HL-60 (cell line): Measurements from ENCODE around the gene DACT3.

ENCODE experiments used
- DNase-seq, 2 experiments: peaks; one replicate each; pipeline ENCODE4 v3.0.0-alpha.2; 2010 to 2020; ENCODE audit warnings: low read depth in 1 of 2, low spot score in 1 of 2
- H3K27ac ChIP-seq: fragments of 250-450 bp; sonication (Bioruptor Pico); replicated peaks from 2 replicates; pipeline ENCODE4 v1.5.1; 2020; ENCODE audit warnings: mild to moderate bottlenecking, moderate library complexity
- H3K27me3 ChIP-seq: fragments of 250-450 bp; sonication (Bioruptor Pico); 2 replicates; pipeline ENCODE4 v1.5.1; 2021; ENCODE audit warnings: mild to moderate bottlenecking, moderate library complexity; ENCODE audit not compliant: insufficient read depth, poor library complexity, severe bottlenecking
- H3K4me3 ChIP-seq: replicated peaks from 2 replicates; pipeline ENCODE4 v1.5.1; 2011; ENCODE audit warnings: mild to moderate bottlenecking, control low read depth, low read length; ENCODE audit not compliant: insufficient read depth
- CTCF ChIP-seq: IDR thresholded peaks from one replicate; pipeline ENCODE4 v1.5.1; 2011; ENCODE audit warnings: low read length, control low read depth, inconsistent platforms; ENCODE audit not compliant: insufficient read depth
- GABPA ChIP-seq: IDR thresholded peaks from 2 replicates; pipeline ENCODE4 v1.6.1; 2012; ENCODE audit warnings: low read depth
- POLR2AphosphoS5 ChIP-seq: IDR thresholded peaks from 2 replicates; pipeline ENCODE4 v1.6.1; 2012; ENCODE audit warnings: low read depth
- SPI1 ChIP-seq: IDR thresholded peaks from 2 replicates; pipeline ENCODE4 v1.6.1; 2012; ENCODE audit warnings: low read depth, mild to moderate bottlenecking, borderline replicate concordance
- TF ChIP-seq, protein P1 (sequence below): IDR thresholded peaks from 2 replicates; pipeline ENCODE4 v1.6.1; 2012; ENCODE audit warnings: low read depth; ENCODE audit not compliant: insufficient replicate concordance

The DACT3 gene

DNA sequence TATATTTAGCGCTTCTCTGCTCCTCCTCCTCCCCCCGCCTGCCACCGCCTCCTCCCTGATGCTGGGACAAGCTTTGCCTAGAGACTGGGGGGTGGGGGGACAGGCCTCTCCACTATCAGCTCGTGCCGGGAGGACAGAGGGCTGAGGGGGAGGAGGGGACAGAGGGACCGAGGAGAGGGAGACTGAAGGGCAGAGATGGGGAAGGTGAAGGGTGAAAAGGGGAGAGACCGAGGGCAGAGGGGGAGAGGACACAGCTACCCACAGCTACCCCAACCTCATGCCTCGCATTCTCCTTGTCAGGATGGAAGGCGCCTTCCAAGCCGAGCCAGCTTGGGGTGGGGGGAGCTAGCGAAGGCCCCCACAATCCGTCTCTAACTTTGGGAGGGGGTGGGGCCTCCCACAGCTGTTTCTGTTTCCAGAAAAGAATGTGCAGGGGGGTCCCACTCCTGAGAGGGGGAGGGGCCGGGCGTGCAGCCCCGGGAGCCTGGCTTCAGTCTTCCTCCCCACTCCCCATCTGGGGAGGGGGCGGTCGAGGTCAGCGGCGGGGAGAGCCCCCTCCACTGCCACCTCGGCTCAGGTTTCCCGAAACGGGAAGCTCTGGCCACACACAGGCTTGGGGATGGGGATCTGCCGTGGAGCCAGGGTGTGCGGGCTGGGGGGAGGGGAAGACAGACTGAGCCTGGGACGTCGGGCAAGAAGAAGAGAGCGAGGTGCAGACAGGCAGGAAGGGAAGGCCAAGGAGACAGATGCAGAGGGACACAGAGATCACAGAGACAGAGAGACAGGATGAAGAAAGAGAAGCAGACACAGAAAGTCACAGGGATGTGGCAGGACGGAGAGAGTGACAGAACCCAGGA, 1.6 kb downstream of the DACT3 start:
- Histone ChIP-seq H3K27ac (no peak overlapping the region), H3K27me3 (peaks cover 19% of the 10 kb centered on the region), H3K4me3 (no peak overlapping the region)
- TF ChIP-seq GABPA (no peak), POLR2AphosphoS5 (no peak), CTCF (no peak), SPI1 (no peak)
- TF ChIP-seq, protein P1, sequence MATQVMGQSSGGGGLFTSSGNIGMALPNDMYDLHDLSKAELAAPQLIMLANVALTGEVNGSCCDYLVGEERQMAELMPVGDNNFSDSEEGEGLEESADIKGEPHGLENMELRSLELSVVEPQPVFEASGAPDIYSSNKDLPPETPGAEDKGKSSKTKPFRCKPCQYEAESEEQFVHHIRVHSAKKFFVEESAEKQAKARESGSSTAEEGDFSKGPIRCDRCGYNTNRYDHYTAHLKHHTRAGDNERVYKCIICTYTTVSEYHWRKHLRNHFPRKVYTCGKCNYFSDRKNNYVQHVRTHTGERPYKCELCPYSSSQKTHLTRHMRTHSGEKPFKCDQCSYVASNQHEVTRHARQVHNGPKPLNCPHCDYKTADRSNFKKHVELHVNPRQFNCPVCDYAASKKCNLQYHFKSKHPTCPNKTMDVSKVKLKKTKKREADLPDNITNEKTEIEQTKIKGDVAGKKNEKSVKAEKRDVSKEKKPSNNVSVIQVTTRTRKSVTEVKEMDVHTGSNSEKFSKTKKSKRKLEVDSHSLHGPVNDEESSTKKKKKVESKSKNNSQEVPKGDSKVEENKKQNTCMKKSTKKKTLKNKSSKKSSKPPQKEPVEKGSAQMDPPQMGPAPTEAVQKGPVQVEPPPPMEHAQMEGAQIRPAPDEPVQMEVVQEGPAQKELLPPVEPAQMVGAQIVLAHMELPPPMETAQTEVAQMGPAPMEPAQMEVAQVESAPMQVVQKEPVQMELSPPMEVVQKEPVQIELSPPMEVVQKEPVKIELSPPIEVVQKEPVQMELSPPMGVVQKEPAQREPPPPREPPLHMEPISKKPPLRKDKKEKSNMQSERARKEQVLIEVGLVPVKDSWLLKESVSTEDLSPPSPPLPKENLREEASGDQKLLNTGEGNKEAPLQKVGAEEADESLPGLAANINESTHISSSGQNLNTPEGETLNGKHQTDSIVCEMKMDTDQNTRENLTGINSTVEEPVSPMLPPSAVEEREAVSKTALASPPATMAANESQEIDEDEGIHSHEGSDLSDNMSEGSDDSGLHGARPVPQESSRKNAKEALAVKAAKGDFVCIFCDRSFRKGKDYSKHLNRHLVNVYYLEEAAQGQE, result no peak
- DNase-seq, result peak in 1 of 2 experiments; percentile 40

GRCh38 chr19:46656541-46656940, 4.4 kb downstream of the DACT3 start:
- no peak for DNase-seq
- TF ChIP-seq GABPA, result no peak
- TF ChIP-seq POLR2AphosphoS5, result no peak
- TF ChIP-seq SPI1, result no peak
- TF ChIP-seq, protein P1, result no peak
- no peak for TF ChIP-seq CTCF
- peaks cover 19% of the 10 kb centered on the region for H3K27me3 ChIP-seq
- no peak overlapping the region for H3K4me3 ChIP-seq
- no peak overlapping the region for H3K27ac ChIP-seq

DNA sequence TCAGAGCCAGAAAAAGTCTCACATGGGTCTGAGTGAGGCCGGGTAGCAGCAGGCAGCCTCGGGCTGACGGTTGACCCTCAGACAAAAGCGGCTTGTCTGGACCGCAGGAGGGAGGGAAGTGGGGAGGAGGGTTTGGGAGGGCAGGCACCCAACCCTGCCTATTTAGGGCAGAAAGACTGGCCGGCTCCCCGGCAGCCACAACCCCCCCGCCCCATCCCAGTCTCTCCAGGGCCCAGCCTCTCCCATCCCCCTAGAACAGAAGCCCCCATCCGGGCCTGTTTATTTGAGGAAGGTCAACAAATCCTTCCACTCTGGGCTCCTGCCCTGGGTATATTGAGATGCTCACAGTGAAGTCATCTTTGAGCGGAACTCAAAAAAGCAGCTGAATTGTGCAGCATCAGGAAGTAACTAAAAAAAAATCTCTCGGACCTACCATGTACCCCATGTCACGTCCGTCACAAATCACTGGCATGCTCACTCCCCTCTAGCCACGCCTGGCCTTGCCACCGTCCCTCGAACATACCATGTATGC, 6.3 kb downstream of the DACT3 start:
- no peak for TF ChIP-seq SPI1
- TF ChIP-seq, protein P1, result no peak
- no peak for TF ChIP-seq GABPA
- TF ChIP-seq POLR2AphosphoS5, result no peak
- no peak for TF ChIP-seq CTCF
- peaks cover 12% of the 10 kb centered on the region for H3K27me3 ChIP-seq
- no peak overlapping the region for H3K4me3 ChIP-seq
- H3K27ac ChIP-seq, result no peak overlapping the region
- no peak for DNase-seq
